Thymus (tissue), 11 donors: ENCODE measurements around the gene LCP2. TPM values are rescaled to one million over a fixed set of nuclear protein-coding genes. Genes with fewer than 3 reads are reported as not detected.

Experiments
- DNase-seq, 9 donors: peaks; one replicate each; pipeline ENCODE4 v3.0.0-alpha.2; 2013; ENCODE audit warnings: low spot score in 9 of 9, low read depth in 6 of 9, missing footprints in 1 of 9
- H3K27ac ChIP-seq, 2 donors: one replicate each; pipeline ENCODE4 v1.5.1; 2013; ENCODE audit warnings: control low read depth in 1 of 2, low read depth in 1 of 2, low read length in 1 of 2, mild to moderate bottlenecking in 1 of 2, moderate library complexity in 1 of 2
- H3K27me3 ChIP-seq, 2 donors: one replicate each; pipeline ENCODE4 v1.5.1; 2013; ENCODE audit warnings: low read length in 1 of 2; ENCODE audit not compliant: control insufficient read depth in 2 of 2, insufficient read depth in 1 of 2
- H3K36me3 ChIP-seq, 2 donors: one replicate each; pipeline ENCODE4 v1.5.1; 2013; ENCODE audit warnings: low read length in 1 of 2, mild to moderate bottlenecking in 1 of 2, moderate library complexity in 1 of 2; ENCODE audit not compliant: control insufficient read depth in 2 of 2, insufficient read depth in 2 of 2
- H3K4me1 ChIP-seq, 2 donors: one replicate each; pipeline ENCODE4 v1.5.1; 2013; ENCODE audit warnings: low read length in 2 of 2; ENCODE audit not compliant: control insufficient read depth in 2 of 2, insufficient read depth in 2 of 2
- H3K4me3 ChIP-seq, 2 donors: one replicate each; pipeline ENCODE4 v1.5.1; 2013; ENCODE audit warnings: low read length in 2 of 2, control low read depth in 1 of 2, mild to moderate bottlenecking in 1 of 2
- H3K9me3 ChIP-seq, 2 donors: one replicate each; pipeline ENCODE4 v1.5.1; 2013; ENCODE audit warnings: low read length in 1 of 2, mild to moderate bottlenecking in 1 of 2; ENCODE audit not compliant: control insufficient read depth in 2 of 2, insufficient read depth in 1 of 2
- WGBS: extraction: QIAGEN DNeasy Blood & Tissue Kit; methylation state at CpG from one replicate; pipeline ENCODE4 v1.1.7; 2013; 5-methylcytosine and 5-hydroxymethylcytosine counted together
- polyA plus RNA-seq: library from polyadenylated mRNA; stranded (reverse); fragments of 200-250 nt; gene quantifications from one replicate; pipeline ENCODE4 v1.2.3, GENCODE V29; 2013
- total RNA-seq: library from RNA; stranded (reverse); fragments of 120-200 nt; gene quantifications from one replicate; pipeline ENCODE4 v1.2.4, GENCODE V29; 2013
- donor health status: healthy.

Gene LCP2
- total and polyA plus RNA-seq, 2 donors = 73.7 to 131 TPM

- Histone ChIP-seq H3K9me3 (no peaks in the 10 kb centered on the region), H3K27me3 (no peaks in the 10 kb centered on the region), H3K27ac (no peak overlapping the region), H3K4me3 (no peak overlapping the region), H3K4me1 (no peaks in the 10 kb centered on the region), H3K36me3 (no peaks in the 10 kb centered on the region)
- WGBS = 97% methylated on average over 5 of the region's 5 CpGs
- DNase-seq = no peak
Measured at GRCh38 chr5:170217831-170218230, 79.7 kb downstream of the LCP2 start.

GRCh38 chr5:170216257-170216864 is 81.2 kb downstream of the LCP2 start:
- H3K27me3 ChIP-seq = no peaks in the 10 kb centered on the region
- no peaks in the 10 kb centered on the region for H3K9me3 ChIP-seq
- H3K27ac ChIP-seq = no peak overlapping the region
- no peak overlapping the region for H3K4me3 ChIP-seq
- DNase-seq = peak in 4 of 9 donors; percentile 3 to 34 (median 27)
- no peaks in the 10 kb centered on the region for H3K36me3 ChIP-seq
- no peaks in the 10 kb centered on the region for H3K4me1 ChIP-seq

GRCh38 chr5:170211575-170212334 is 85.8 kb downstream of the LCP2 start:
- H3K9me3 ChIP-seq = no peaks in the 10 kb centered on the region
- no peaks in the 10 kb centered on the region for H3K36me3 ChIP-seq
- H3K4me1 ChIP-seq = no peaks in the 10 kb centered on the region
- H3K27me3 ChIP-seq = no peaks in the 10 kb centered on the region
- 86% methylated on average over 1 of the region's 1 CpG for WGBS
- H3K4me3 ChIP-seq = no peak overlapping the region
- DNase-seq = no peak
- no peak overlapping the region for H3K27ac ChIP-seq

GRCh38 chr5:170206958-170207357 is 90.6 kb downstream of the LCP2 start:
- WGBS = 97% methylated on average over 8 of the region's 8 CpGs
- H3K27ac ChIP-seq = no peak overlapping the region
- DNase-seq = no peak
- H3K36me3 ChIP-seq = no peaks in the 10 kb centered on the region
- H3K27me3 ChIP-seq = no peaks in the 10 kb centered on the region
- H3K4me1 ChIP-seq = no peaks in the 10 kb centered on the region
- no peak overlapping the region for H3K4me3 ChIP-seq
- no peaks in the 10 kb centered on the region for H3K9me3 ChIP-seq

- Histone ChIP-seq H3K27me3 (no peaks in the 10 kb centered on the region), H3K4me3 (no peak overlapping the region), H3K9me3 (no peaks in the 10 kb centered on the region), H3K27ac (no peak overlapping the region), H3K36me3 (no peaks in the 10 kb centered on the region), H3K4me1 (no peaks in the 10 kb centered on the region)
- 88% methylated on average over 3 of the region's 3 CpGs for WGBS
- no peak for DNase-seq
Measured at GRCh38 chr5:170206216-170206615, 91.4 kb downstream of the LCP2 start.

GRCh38 chr5:170204202-170204601 is 93.4 kb downstream of the LCP2 start:
- no peak for DNase-seq
- Histone ChIP-seq H3K27ac (no peak overlapping the region), H3K27me3 (no peaks in the 10 kb centered on the region), H3K4me3 (no peak overlapping the region), H3K4me1 (no peaks in the 10 kb centered on the region), H3K9me3 (no peaks in the 10 kb centered on the region), H3K36me3 (no peaks in the 10 kb centered on the region)
- 96% methylated on average over 5 of the region's 5 CpGs for WGBS

- no peaks in the 10 kb centered on the region for H3K4me1 ChIP-seq
- no peaks in the 10 kb centered on the region for H3K9me3 ChIP-seq
- H3K27ac ChIP-seq = no peak overlapping the region
- H3K27me3 ChIP-seq = no peaks in the 10 kb centered on the region
- no peak for DNase-seq
- WGBS = 78% methylated on average over 2 of the region's 2 CpGs
- no peaks in the 10 kb centered on the region for H3K36me3 ChIP-seq
- no peak overlapping the region for H3K4me3 ChIP-seq
Measured at GRCh38 chr5:170202117-170202516, 95.5 kb downstream of the LCP2 start.

- no peaks in the 10 kb centered on the region for H3K36me3 ChIP-seq
- no peaks in the 10 kb centered on the region for H3K9me3 ChIP-seq
- DNase-seq = no peak
- H3K27ac ChIP-seq = no peak overlapping the region
- H3K27me3 ChIP-seq = no peaks in the 10 kb centered on the region
- WGBS = 71% methylated on average over 2 of the region's 2 CpGs
- H3K4me1 ChIP-seq = no peaks in the 10 kb centered on the region
- no peak overlapping the region for H3K4me3 ChIP-seq
Measured at GRCh38 chr5:170201311-170201710, 96.3 kb downstream of the LCP2 start.

- no peak for DNase-seq
- Histone ChIP-seq H3K4me3 (no peak overlapping the region), H3K27me3 (no peaks in the 10 kb centered on the region), H3K9me3 (no peaks in the 10 kb centered on the region), H3K36me3 (no peaks in the 10 kb centered on the region), H3K4me1 (no peaks in the 10 kb centered on the region), H3K27ac (no peak overlapping the region)
- WGBS = 46% methylated on average over 1 of the region's 1 CpG
Measured at GRCh38 chr5:170200876-170201275, 96.7 kb downstream of the LCP2 start.
